IMR-90 (cell line): Measurements from ENCODE around the gene GLRX3. TPM values are rescaled to one million over a fixed set of nuclear protein-coding genes. Genes with fewer than 3 reads are reported as not detected.

Source experiments
- ATAC-seq: fragments of 200-7000 bp; cut with Tn5 transposase; 2 replicates; pipeline ENCODE4 v1.9.1; 2020; ENCODE audit warnings: low read depth, mild to moderate bottlenecking, moderate library complexity
- BruUV-seq: library from RNA; stranded (reverse); fragments of 400-500 nt; replicated peaks from 2 replicates; lab custom pipeline; 2021; lab: Mats Ljungman, UMichigan
- CTCF ChIA-PET: fragments of 300-600 bp; formaldehyde crosslinking; extraction: SDS; loops from one replicate; lab custom pipeline; 2021; ENCODE audit warnings: antibody characterized with exemption; lab: Yijun Ruan, JAX
- POLR2A ChIA-PET: fragments of 300-600 bp; sonication (Branson Sonifier 250); formaldehyde crosslinking; loops from one replicate; lab custom pipeline; 2022; ENCODE audit warnings: antibody characterized with exemption; ENCODE audit not compliant: unreplicated experiment; lab: Charles Lee
- DNase-seq: peaks from one replicate; pipeline ENCODE4 v3.0.0; 2013
- H2AFZ ChIP-seq: replicated peaks from 2 replicates; pipeline ENCODE3; 2013; ENCODE audit warnings: low read length, mild to moderate bottlenecking; ENCODE audit not compliant: poor library complexity
- H2AK5ac ChIP-seq: 2 replicates; pipeline ENCODE4 v1.6.1; 2013; ENCODE audit warnings: low read depth, low read length, inconsistent platforms
- H2AK9ac ChIP-seq: replicated peaks from 2 replicates; pipeline ENCODE3; 2013; ENCODE audit warnings: mild to moderate bottlenecking, low read depth, low read length, moderate library complexity; ENCODE audit not compliant: poor library complexity
- H2BK120ac ChIP-seq: 2 replicates; pipeline ENCODE4 v1.6.1; 2013; ENCODE audit warnings: low read depth, low read length, inconsistent platforms
- H2BK15ac ChIP-seq: 3 replicates; pipeline ENCODE4 v1.6.1; 2013; ENCODE audit warnings: low read depth, low read length, inconsistent platforms
- H2BK20ac ChIP-seq: 2 replicates; pipeline ENCODE4 v1.6.1; 2013; ENCODE audit warnings: low read depth, mild to moderate bottlenecking, inconsistent platforms, low read length, moderate library complexity
- H2BK5ac ChIP-seq: 2 replicates; pipeline ENCODE4 v1.6.1; 2013; ENCODE audit warnings: mild to moderate bottlenecking, low read depth, low read length, inconsistent platforms; ENCODE audit not compliant: poor library complexity, severe bottlenecking
- H3K14ac ChIP-seq: replicated peaks from 2 replicates; pipeline ENCODE4 v1.6.1; 2013; ENCODE audit warnings: low read depth, low read length, inconsistent platforms
- H3K18ac ChIP-seq: 2 replicates; pipeline ENCODE4 v1.6.1; 2013; ENCODE audit warnings: low read depth, low read length, control low read depth
- H3K23ac ChIP-seq: 2 replicates; pipeline ENCODE4 v1.6.1; 2013; ENCODE audit warnings: low read depth, low read length, inconsistent platforms
- H3K27ac ChIP-seq: 2 replicates; pipeline ENCODE4 v1.5.1; 2013; ENCODE audit warnings: mild to moderate bottlenecking, control low read depth, low read length; ENCODE audit not compliant: insufficient read depth
- H3K27me3 ChIP-seq: 2 replicates; pipeline ENCODE4 v1.6.1; 2013; ENCODE audit warnings: low read length; ENCODE audit not compliant: control insufficient read depth, insufficient read depth
- H3K36me3 ChIP-seq: 2 replicates; pipeline ENCODE4 v1.6.1; 2013; ENCODE audit warnings: low read length, mixed read lengths; ENCODE audit not compliant: control insufficient read depth, insufficient read depth
- H3K4ac ChIP-seq: 2 replicates; pipeline ENCODE4 v1.6.1; 2013; ENCODE audit warnings: low read depth, low read length, inconsistent platforms
- H3K4me1 ChIP-seq: 2 replicates; pipeline ENCODE4 v1.6.1; 2013; ENCODE audit warnings: low read length, mixed read lengths; ENCODE audit not compliant: control insufficient read depth, insufficient read depth
- H3K4me2 ChIP-seq: 2 replicates; pipeline ENCODE4 v1.6.1; 2013; ENCODE audit warnings: low read depth, mild to moderate bottlenecking, control low read depth, low read length, moderate library complexity
- H3K4me3 ChIP-seq: 2 replicates; pipeline ENCODE4 v1.5.1; 2013; ENCODE audit warnings: low read depth, mild to moderate bottlenecking, control low read depth, low read length, moderate library complexity; ENCODE audit not compliant: insufficient read depth
- H3K56ac ChIP-seq: 2 replicates; pipeline ENCODE4 v1.6.1; 2013; ENCODE audit warnings: low read length, inconsistent platforms; ENCODE audit not compliant: insufficient read depth; ENCODE audit errors: extremely low read depth
- H3K79me1 ChIP-seq, 2 experiments: 2 replicates each; pipeline ENCODE4 v1.6.1; 2013; ENCODE audit warnings: low read length in 2 of 2, inconsistent platforms in 1 of 2, low read depth in 1 of 2
- H3K9ac ChIP-seq: 2 replicates; pipeline ENCODE4 v1.6.1; 2013; ENCODE audit warnings: low read depth, low read length, control low read depth
- H3K9me1 ChIP-seq: 2 replicates; pipeline ENCODE4 v1.6.1; 2013; ENCODE audit warnings: low read length, inconsistent platforms; ENCODE audit not compliant: insufficient read depth
- H3K9me3 ChIP-seq: 2 replicates; pipeline ENCODE4 v1.6.1; 2013; ENCODE audit warnings: low read length; ENCODE audit not compliant: control insufficient read depth, insufficient read depth
- H4K20me1 ChIP-seq: 2 replicates; pipeline ENCODE4 v1.6.1; 2013; ENCODE audit warnings: low read length, inconsistent platforms; ENCODE audit not compliant: insufficient read depth
- H4K5ac ChIP-seq: 2 replicates; pipeline ENCODE4 v1.6.1; 2013; ENCODE audit warnings: mild to moderate bottlenecking, low read depth, low read length, control low read depth
- H4K8ac ChIP-seq, 2 experiments: 2 replicates each; pipeline ENCODE4 v1.6.1; 2013; ENCODE audit warnings: low read depth in 2 of 2, low read length in 2 of 2, control low read depth in 1 of 2, inconsistent platforms in 1 of 2
- H4K91ac ChIP-seq: 2 replicates; pipeline ENCODE4 v1.6.1; 2013; ENCODE audit warnings: low read depth, low read length, inconsistent platforms; ENCODE audit not compliant: insufficient read depth
- BHLHE40 ChIP-seq: fragments of 150-350 bp; IDR thresholded peaks from 2 replicates; pipeline ENCODE4 v1.6.1; 2016; ENCODE audit warnings: mild to moderate bottlenecking, low read depth, low read length
- CEBPB ChIP-seq: IDR thresholded peaks from 2 replicates; pipeline ENCODE4 v1.6.1; 2012; ENCODE audit warnings: low read depth, low read length, improper control_type of control experiment
- CHD1 ChIP-seq: IDR thresholded peaks from 2 replicates; pipeline ENCODE4 v1.6.1; 2012; ENCODE audit warnings: low read depth, low read length, improper control_type of control experiment
- FOS ChIP-seq: fragments of 150-350 bp; IDR thresholded peaks from 2 replicates; pipeline ENCODE4 v1.6.1; 2016; ENCODE audit warnings: low read depth, low read length
- MAFK ChIP-seq: IDR thresholded peaks from 2 replicates; pipeline ENCODE4 v1.6.1; 2012; ENCODE audit warnings: low read depth, low read length, improper control_type of control experiment
- MAZ ChIP-seq: IDR thresholded peaks from 2 replicates; pipeline ENCODE4 v1.6.1; 2012; ENCODE audit warnings: low read depth, mild to moderate bottlenecking, low read length, improper control_type of control experiment, moderate library complexity, borderline replicate concordance
- NFE2L2 ChIP-seq: fragments of 150-350 bp; IDR thresholded peaks from 2 replicates; pipeline ENCODE4 v1.6.1; 2016; ENCODE audit warnings: low read depth, mild to moderate bottlenecking, low read length
- POLR2A ChIP-seq: IDR thresholded peaks from 2 replicates; pipeline ENCODE4 v1.6.1; 2012; ENCODE audit warnings: mild to moderate bottlenecking, low read depth, low read length
- RAD21 ChIP-seq: IDR thresholded peaks from 2 replicates; pipeline ENCODE4 v1.6.1; 2012; ENCODE audit warnings: low read length, improper control_type of control experiment
- RCOR1 ChIP-seq: IDR thresholded peaks from 2 replicates; pipeline ENCODE4 v1.6.1; 2012; ENCODE audit warnings: mild to moderate bottlenecking, low read length, improper control_type of control experiment; ENCODE audit not compliant: insufficient replicate concordance
- RFX5 ChIP-seq: IDR thresholded peaks from 2 replicates; pipeline ENCODE4 v1.8.0; 2012; ENCODE audit warnings: low read depth, mild to moderate bottlenecking, low read length, moderate library complexity
- SMC3 ChIP-seq: fragments of 150-350 bp; IDR thresholded peaks from 2 replicates; pipeline ENCODE4 v1.6.1; 2016; ENCODE audit warnings: low read depth, mild to moderate bottlenecking, antibody characterized with exemption, low read length, moderate library complexity
- WGBS, 2 experiments: methylation state at CpG; one replicate each; pipeline versions ENCODE4 v1.1.5 to v1.1.7; 2013; ENCODE audit warnings: missing lambda C conversion rate in 2 of 2; ENCODE audit not compliant: insufficient read length in 1 of 2; ENCODE audit errors: extremely low coverage in 2 of 2; 5-methylcytosine and 5-hydroxymethylcytosine counted together
- dilution Hi-C: fragments of 300-500 bp; cut with HindIII; formaldehyde crosslinking; loops from one replicate; pipeline ENCODE4 v1.14.3; 2018; ENCODE audit warnings: low sequenced_read_pairs; ENCODE audit not compliant: unreplicated experiment
- in situ Hi-C: fragments of 300-500 bp; cut with MboI; formaldehyde crosslinking; loops from 3 replicates; pipeline ENCODE4 v1.14.3; 2019; ENCODE audit warnings: low sequenced_read_pairs, inconsistent platforms, mixed read lengths
- intact Hi-C: fragments of 100-400 bp; cut with micrococcal nuclease; formaldehyde crosslinking; loops from 2 replicates; pipeline ENCODE4 v1.10.0; 2022
- polyA plus RNA-seq, 3 experiments: library from polyadenylated mRNA; depleted of rRNA; stranded (reverse); fragments of >200 nt; gene quantifications; 2 replicates each; pipeline ENCODE4 v1.2.3, GENCODE V29; 2012; ENCODE audit warnings: low replicate concordance in 1 of 3
- total RNA-seq: library from RNA; depleted of rRNA; stranded (reverse); fragments of >200 nt; gene quantifications from 2 replicates; pipeline ENCODE4 v1.2.3, GENCODE V29; 2012
- TF ChIP-seq, protein P1 (sequence below): fragments of 150-350 bp; IDR thresholded peaks from 2 replicates; pipeline ENCODE4 v1.6.1; 2017; ENCODE audit warnings: mild to moderate bottlenecking, antibody characterized with exemption, low read length, low read depth
- TF ChIP-seq, protein P2 (sequence below): conservative IDR thresholded peaks from 2 replicates; pipeline ENCODE4 v1.5.1; 2012; ENCODE audit warnings: mild to moderate bottlenecking, low read depth, low read length, improper control_type of control experiment
- TF ChIP-seq, protein P3 (sequence below): fragments of 150-350 bp; IDR thresholded peaks from 2 replicates; pipeline ENCODE4 v1.6.1; 2016; ENCODE audit warnings: low read depth, mild to moderate bottlenecking, low read length, moderate library complexity, borderline replicate concordance

The GLRX3 gene
- total and polyA plus RNA-seq, 2 of the 4 experiments (the other 2 are of a cell fraction) = 78.7 to 81.7 TPM

DNA sequence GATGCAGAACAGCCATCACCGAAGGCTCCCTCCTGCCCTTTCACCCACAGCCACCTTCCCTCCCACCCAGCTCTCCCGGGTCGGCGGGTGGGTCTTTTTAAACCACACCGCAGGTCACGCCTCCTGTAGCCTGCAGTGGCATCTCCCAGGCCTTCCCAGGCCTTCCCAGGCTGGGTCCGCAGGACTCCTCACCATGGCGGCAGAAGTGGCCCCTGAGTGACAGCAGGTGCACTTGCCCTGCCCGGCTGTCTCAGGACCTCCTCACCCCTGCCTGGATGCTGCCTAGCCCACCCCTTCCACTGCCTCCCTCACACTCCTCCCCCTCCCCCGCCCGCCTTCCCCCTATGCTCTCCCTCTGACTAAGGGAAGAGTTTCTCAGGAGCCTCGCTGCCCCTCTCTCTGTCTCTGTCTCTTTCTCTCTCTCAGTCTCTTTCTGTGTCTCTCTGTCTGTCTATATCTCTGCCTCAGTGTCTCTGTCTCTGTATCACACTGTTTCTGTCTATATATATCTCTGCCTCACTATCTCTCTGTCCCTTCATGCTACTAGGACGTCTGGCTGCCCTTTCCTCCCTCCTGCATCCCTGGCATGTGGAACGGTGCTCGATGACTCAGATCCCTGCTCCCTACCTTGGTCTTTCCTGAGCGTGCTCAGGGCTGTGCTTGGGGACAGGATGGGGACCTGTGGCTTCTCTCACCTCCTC lies 57.5 kb downstream of the GLRX3 start:
- Histone ChIP-seq H3K9me1 (0 out of 2 replicates have a peak, but pooled peaks cover 3% of the 10 kb centered on the region), H3K4ac (no peak overlapping the region), H3K4me2 (no peak overlapping the region), H3K14ac (no peak overlapping the region), H3K27ac (no peak overlapping the region), H2BK15ac (no peak overlapping the region), H3K9me3 (no peaks in the 10 kb centered on the region), H2BK20ac (no peak overlapping the region), H2BK120ac (no peak overlapping the region), H2AFZ (peak overlapping the region; percentile 61), H3K23ac (no peak overlapping the region), H3K4me1 (0 out of 2 replicates have a peak, but pooled peaks cover 1% of the 10 kb centered on the region), H3K18ac (no peak overlapping the region), H3K36me3 (no peaks in the 10 kb centered on the region), H3K4me3 (no peak overlapping the region), H4K8ac (no peak overlapping the region), H2AK9ac (no peak overlapping the region), H3K56ac (no peak overlapping the region), H4K20me1 (no peaks in the 10 kb centered on the region), H3K79me1 (no peaks in the 10 kb centered on the region), H3K9ac (no peak overlapping the region), H4K91ac (no peak overlapping the region), H4K5ac (no peak overlapping the region), H3K27me3 (no peaks in the 10 kb centered on the region), H2BK5ac (no peak overlapping the region), H2AK5ac (no peak overlapping the region)
- ChIA-PET CTCF (no interaction called here), POLR2A (no interaction called here)
- WGBS, 2 experiments = 41% methylated on average over 9 of the region's 16 CpGs; no CpG with 5 or more reads in 1 of the 2 experiments
- in situ Hi-C loops = loop anchor here (25.0 kb wide), 1 partner anchor 1819 kb away; no protein-coding TSS in a partner anchor
- dilution Hi-C loops = no loop called here
- DNase-seq (peak; percentile 7), ATAC-seq (no peak)
- intact Hi-C loops = no loop called here
- no TSS peak for BruUV-seq
- TF ChIP-seq BHLHE40 = no peak
- TF ChIP-seq RCOR1 = no peak
- TF ChIP-seq RFX5 = no peak
- TF ChIP-seq, protein P1, sequence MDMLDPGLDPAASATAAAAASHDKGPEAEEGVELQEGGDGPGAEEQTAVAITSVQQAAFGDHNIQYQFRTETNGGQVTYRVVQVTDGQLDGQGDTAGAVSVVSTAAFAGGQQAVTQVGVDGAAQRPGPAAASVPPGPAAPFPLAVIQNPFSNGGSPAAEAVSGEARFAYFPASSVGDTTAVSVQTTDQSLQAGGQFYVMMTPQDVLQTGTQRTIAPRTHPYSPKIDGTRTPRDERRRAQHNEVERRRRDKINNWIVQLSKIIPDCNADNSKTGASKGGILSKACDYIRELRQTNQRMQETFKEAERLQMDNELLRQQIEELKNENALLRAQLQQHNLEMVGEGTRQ = no peak
- TF ChIP-seq POLR2A = no peak
- no peak for TF ChIP-seq NFE2L2
- TF ChIP-seq, protein P2, sequence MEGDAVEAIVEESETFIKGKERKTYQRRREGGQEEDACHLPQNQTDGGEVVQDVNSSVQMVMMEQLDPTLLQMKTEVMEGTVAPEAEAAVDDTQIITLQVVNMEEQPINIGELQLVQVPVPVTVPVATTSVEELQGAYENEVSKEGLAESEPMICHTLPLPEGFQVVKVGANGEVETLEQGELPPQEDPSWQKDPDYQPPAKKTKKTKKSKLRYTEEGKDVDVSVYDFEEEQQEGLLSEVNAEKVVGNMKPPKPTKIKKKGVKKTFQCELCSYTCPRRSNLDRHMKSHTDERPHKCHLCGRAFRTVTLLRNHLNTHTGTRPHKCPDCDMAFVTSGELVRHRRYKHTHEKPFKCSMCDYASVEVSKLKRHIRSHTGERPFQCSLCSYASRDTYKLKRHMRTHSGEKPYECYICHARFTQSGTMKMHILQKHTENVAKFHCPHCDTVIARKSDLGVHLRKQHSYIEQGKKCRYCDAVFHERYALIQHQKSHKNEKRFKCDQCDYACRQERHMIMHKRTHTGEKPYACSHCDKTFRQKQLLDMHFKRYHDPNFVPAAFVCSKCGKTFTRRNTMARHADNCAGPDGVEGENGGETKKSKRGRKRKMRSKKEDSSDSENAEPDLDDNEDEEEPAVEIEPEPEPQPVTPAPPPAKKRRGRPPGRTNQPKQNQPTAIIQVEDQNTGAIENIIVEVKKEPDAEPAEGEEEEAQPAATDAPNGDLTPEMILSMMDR = no peak
- TF ChIP-seq MAZ = no peak
- no peak for TF ChIP-seq CHD1
- no peak for TF ChIP-seq MAFK
- no peak for TF ChIP-seq RAD21
- no peak for TF ChIP-seq CEBPB
- no peak for TF ChIP-seq FOS
- TF ChIP-seq, protein P3, sequence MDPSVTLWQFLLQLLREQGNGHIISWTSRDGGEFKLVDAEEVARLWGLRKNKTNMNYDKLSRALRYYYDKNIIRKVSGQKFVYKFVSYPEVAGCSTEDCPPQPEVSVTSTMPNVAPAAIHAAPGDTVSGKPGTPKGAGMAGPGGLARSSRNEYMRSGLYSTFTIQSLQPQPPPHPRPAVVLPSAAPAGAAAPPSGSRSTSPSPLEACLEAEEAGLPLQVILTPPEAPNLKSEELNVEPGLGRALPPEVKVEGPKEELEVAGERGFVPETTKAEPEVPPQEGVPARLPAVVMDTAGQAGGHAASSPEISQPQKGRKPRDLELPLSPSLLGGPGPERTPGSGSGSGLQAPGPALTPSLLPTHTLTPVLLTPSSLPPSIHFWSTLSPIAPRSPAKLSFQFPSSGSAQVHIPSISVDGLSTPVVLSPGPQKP = no peak
- TF ChIP-seq SMC3 = no peak
